Measurements from ENCODE around the gene CHST11. TPM values are rescaled to one million over a fixed set of nuclear protein-coding genes. Genes with fewer than 3 reads are reported as not detected.

Gene CHST11
- total and polyA plus RNA-seq, 9 of the 15 experiments (the other 6 are each of a cell fraction or from before 2014, with no cell fraction given) = 2.3 to 38.7 (median 15.0) TPM

GRCh38 chr12:104600790-104601739, 144.3 kb downstream of the CHST11 start:
- H2AFZ ChIP-seq (ENCODE audit: low read depth, low read length) = peak overlapping the region; percentile 55
- H3K9ac ChIP-seq (ENCODE audit: insufficient read depth in 1 of 2, low read depth in 2 of 2, low read length in 2 of 2) = peak overlapping the region; percentile 57 to 70; a peak in 3 of 4 replicates
- DNase-seq (ENCODE audit: extremely low read depth in 1 of 4, low spot score in 3 of 4) = peak; percentile 61 to 83 (median 66)
- POLR2A ChIA-PET = interaction anchor here (0.6 to 1.1 kb wide), 6 partner anchors 9 to 518 kb away, joined by 3 read pairs; no protein-coding TSS in a partner anchor
- H3K27ac ChIP-seq (ENCODE audit: extremely low read depth, low read depth, low read length) = peak overlapping the region; percentile 84
- BruUV-seq (replicated peaks) = no TSS peak
- peak; percentile 85 for FAIRE-seq
- CTCF ChIA-PET (ENCODE audit: low intra/inter-chr PET ratio) = no interaction called here
- in situ Hi-C loops (cut with MboI) (no loop called here), intact Hi-C loops (cut with micrococcal nuclease) (loop anchor here (2.0 kb wide), 1 partner anchor 24 kb away; no protein-coding TSS in a partner anchor)
- peak overlapping the region; percentile 73 for H3K4me2 ChIP-seq (ENCODE audit: insufficient read depth, low read length)
- peaks cover 14% of the 10 kb centered on the region; the same call in 2 of the 3 replicates for H3K36me3 ChIP-seq (ENCODE audit: control insufficient read depth, insufficient read depth, low read length)
- peaks cover 43 to 94% of the 10 kb centered on the region in 2 experiments for H3K4me1 ChIP-seq (replicated peaks in 1 of 2; ENCODE audit: control insufficient read depth in 2 of 2, insufficient read depth in 2 of 2, low read length in 2 of 2)
- peak overlapping the region; percentile 8; the same call in 1 of the 2 replicates for H3K4me3 ChIP-seq
- H3K79me2 ChIP-seq (ENCODE audit: control insufficient read depth, insufficient read depth, low read length) = peaks cover 85% of the 10 kb centered on the region
- no peaks in the 10 kb centered on the region; the same call in 1 of the 2 replicates for H4K20me1 ChIP-seq (replicated peaks; ENCODE audit: control insufficient read depth, insufficient read depth, low read length)
- WGBS (ENCODE audit: insufficient coverage, low coverage, missing lambda C conversion rate) = 20% methylated on average over 6 of the region's 6 CpGs
- H3K9me3 ChIP-seq (replicated peaks; ENCODE audit: control insufficient read depth, insufficient read depth, low read depth, low read length) = no peaks in the 10 kb centered on the region
- peaks cover 6% of the 10 kb centered on the region for H3K9me1 ChIP-seq (ENCODE audit: control insufficient read depth, insufficient read depth, low read length)
- no peaks in the 10 kb centered on the region for H3K27me3 ChIP-seq (ENCODE audit: control insufficient read depth in 2 of 2, insufficient read depth in 2 of 2, low read length in 2 of 2)
- ATAC-seq = peak; percentile 47
- peak; percentile 78 for TF ChIP-seq EHMT2 (IDR thresholded peaks at IDR 0.05)
- TF ChIP-seq BRD9 (IDR thresholded peaks at IDR 0.05; ENCODE audit: low read depth, partially characterized antibody) = no peak
- TF ChIP-seq ZNF449 (CRISPR knock-in tag; IDR thresholded peaks at IDR 0.05) = no peak
- TF ChIP-seq STAG1 (CRISPR knock-in tag; IDR thresholded peaks at IDR 0.05; ENCODE audit: borderline replicate concordance) = no peak
- TF ChIP-seq HLTF (IDR thresholded peaks at IDR 0.05) = peak; percentile 89
- peak; percentile 67 for TF ChIP-seq ESRRA (IDR thresholded peaks at IDR 0.05; ENCODE audit: borderline replicate concordance, low read depth)
- TF ChIP-seq PHF20 (IDR thresholded peaks at IDR 0.05; ENCODE audit: partially characterized antibody) = peak; percentile 29
- peak; percentile 99 for TF ChIP-seq ZNF512 (tag; IDR thresholded peaks at IDR 0.05)
- peak; percentile 97 for TF ChIP-seq ELF4 (CRISPR knock-in tag; IDR thresholded peaks at IDR 0.05)
- TF ChIP-seq PML (IDR thresholded peaks at IDR 0.05; ENCODE audit: low read length) = no peak
- TF ChIP-seq ZBTB8A (IDR thresholded peaks at IDR 0.05; ENCODE audit: partially characterized antibody) = no peak
- TF ChIP-seq CEBPG (CRISPR knock-in tag; IDR thresholded peaks at IDR 0.05) = no peak
- TF ChIP-seq CEBPG (tag; conservative IDR thresholded peaks at IDR 0.05 in 1 of 2, IDR thresholded peaks at IDR 0.05 in 1 of 2) = peak in 1 of 2 experiments; percentile 40; a peak in 2 of 4 replicates
- TF ChIP-seq PCBP2 (IDR thresholded peaks at IDR 0.05; ENCODE audit: low read depth, low read length, poor library complexity, severe bottlenecking) = peak; percentile 49
- no peak for TF ChIP-seq WHSC1 (IDR thresholded peaks at IDR 0.05; ENCODE audit: low read length)
- TF ChIP-seq HNRNPK (IDR thresholded peaks at IDR 0.05; ENCODE audit: low read depth, low read length, poor library complexity, severe bottlenecking) = peak; percentile 37
- peak; percentile 71; the same call in 1 of the 2 replicates for TF ChIP-seq TOE1 (IDR thresholded peaks at IDR 0.05; ENCODE audit: borderline replicate concordance)
- TF ChIP-seq TOE1 (CRISPR knock-in tag; IDR thresholded peaks at IDR 0.05; ENCODE audit: borderline replicate concordance, low read depth) = no peak
- no peak for TF ChIP-seq ZNF830 (CRISPR knock-in tag; IDR thresholded peaks at IDR 0.05)
